K562 (cell line): ENCODE measurements around the gene RNU5D-1. TPM values are rescaled to one million over a fixed set of nuclear protein-coding genes. Genes with fewer than 3 reads are reported as not detected.

Experiments
- ARID1B ChIP-seq: fragments of 450-650 bp; IDR thresholded peaks from 2 replicates; pipeline ENCODE4 v1.6.1; 2016; ENCODE audit warnings: antibody characterized with exemption, mild to moderate bottlenecking, inconsistent platforms
- ATF1 ChIP-seq, 2 experiments: fragments of 450-650 bp in 1 of 2; IDR thresholded peaks; 2 replicates each; pipeline ENCODE4 v1.6.1; 2016; ENCODE audit warnings: missing compliant biosample characterization in 1 of 2, missing genetic modification characterization in 1 of 2
- ATF3 ChIP-seq, 2 experiments: fragments of 450-650 bp in 1 of 2; sonication (generic) in 1 of 2; formaldehyde crosslinking in 1 of 2; IDR thresholded peaks in 1 of 2; conservative IDR thresholded peaks in 1 of 2; 2 replicates each; pipeline versions ENCODE4 v1.6.1 to v1.8.1; 2016 to 2023; ENCODE audit warnings: mild to moderate bottlenecking in 2 of 2, moderate library complexity in 2 of 2, inconsistent platforms in 1 of 2, missing genetic modification reagents in 1 of 2
- BRD4 ChIP-seq: fragments of 200-600 bp; sonication (generic); IDR thresholded peaks from 2 replicates; pipeline ENCODE4 v1.6.1; 2017; ENCODE audit warnings: inconsistent platforms
- CXXC5 ChIP-seq: fragments of 250-450 bp; sonication (Bioruptor Pico); IDR thresholded peaks from 2 replicates; pipeline ENCODE4 v1.8.0; 2022; ENCODE audit warnings: inconsistent platforms, mild to moderate bottlenecking, moderate library complexity
- GTF2F1 ChIP-seq: IDR thresholded peaks from 2 replicates; pipeline ENCODE4 v1.6.1; 2011; ENCODE audit warnings: low read depth, low read length, improper control_type of control experiment
- HDAC1 ChIP-seq, 2 experiments: fragments of 450-650 bp; IDR thresholded peaks; 2 replicates each; pipeline ENCODE4 v1.6.1; 2016 to 2017; ENCODE audit warnings: inconsistent platforms in 1 of 2, mild to moderate bottlenecking in 1 of 2, moderate library complexity in 1 of 2
- KDM1A ChIP-seq, 2 experiments: fragments of 450-650 bp; IDR thresholded peaks; 2 replicates each; pipeline ENCODE4 v1.6.1; 2016; ENCODE audit warnings: mild to moderate bottlenecking in 2 of 2
- MTA3 ChIP-seq: fragments of 450-650 bp; formaldehyde crosslinking; IDR thresholded peaks from 2 replicates; pipeline ENCODE4 v1.6.1; 2017; ENCODE audit warnings: mild to moderate bottlenecking, borderline replicate concordance
- PATZ1 ChIP-seq: fragments of 250-450 bp; sonication (Bioruptor Pico); IDR thresholded peaks from 2 replicates; pipeline ENCODE4 v1.5.0; 2020; ENCODE audit warnings: mild to moderate bottlenecking, borderline replicate concordance
- POLR2G ChIP-seq: fragments of 200-400 bp; formaldehyde crosslinking; IDR thresholded peaks from 2 replicates; pipeline ENCODE4 v1.6.1; 2017; ENCODE audit warnings: low read depth, mild to moderate bottlenecking, antibody characterized with exemption, low read length, moderate library complexity
- RBM39 ChIP-seq: fragments of 200-400 bp; formaldehyde crosslinking; optimal IDR thresholded peaks from 2 replicates; pipeline ENCODE3; 2018; ENCODE audit warnings: low read depth, low read length
- SMAD4 ChIP-seq: fragments of 250-450 bp; sonication (Bioruptor Pico); conservative IDR thresholded peaks from 2 replicates; pipeline ENCODE4 v1.8.0; 2021; ENCODE audit warnings: inconsistent platforms, mild to moderate bottlenecking, moderate library complexity
- SMC3 ChIP-seq: conservative IDR thresholded peaks from 2 replicates; pipeline ENCODE4 v1.6.1; 2011; ENCODE audit warnings: low read depth, low read length, improper control_type of control experiment; ENCODE audit not compliant: insufficient read depth
- SREBF1 ChIP-seq: fragments of 150-350 bp; IDR thresholded peaks from 2 replicates; pipeline ENCODE4 v1.6.1; 2014; ENCODE audit warnings: antibody characterized with exemption, low read depth, low read length, borderline replicate concordance
- STAT5A ChIP-seq: IDR thresholded peaks from 2 replicates; pipeline ENCODE4 v1.6.1; 2012; ENCODE audit warnings: low read length, inconsistent platforms, borderline replicate concordance
- TAF7 ChIP-seq: fragments of 450-650 bp; IDR thresholded peaks from 2 replicates; pipeline ENCODE4 v1.6.1; 2016; ENCODE audit warnings: missing genetic modification characterization, missing compliant biosample characterization
- THAP12 ChIP-seq: fragments of 250-450 bp; sonication (Bioruptor Pico); IDR thresholded peaks from 2 replicates; pipeline ENCODE4 v1.9.0; 2021; ENCODE audit warnings: mild to moderate bottlenecking, inconsistent platforms
- ZBTB12 ChIP-seq: fragments of 250-450 bp; sonication (Bioruptor Pico); IDR thresholded peaks from 2 replicates; pipeline ENCODE4 v1.4.0; 2020
- ZC3H11A ChIP-seq: IDR thresholded peaks from 2 replicates; pipeline ENCODE4 v1.6.1; 2012; ENCODE audit warnings: low read depth, low read length, improper control_type of control experiment
- polyA plus RNA-seq, 8 experiments: library from polyadenylated mRNA; depleted of rRNA in 4 of 8; stranded (reverse) in 5 of 8; unstranded in 3 of 8; fragments of >200 nt; fragmentation: Nextera tagmentation in 2 of 8; fragmentation: Illumina TruSeq in 1 of 8; extraction: Ambion mirVana in 2 of 8; extraction: Trizol in 1 of 8; gene quantifications; 2 replicates each; pipeline versions ENCODE4 v1.2.1 to v1.2.3, GENCODE V29; 2011 to 2014; ENCODE audit warnings: inconsistent platforms in 1 of 8, missing spikeins in 1 of 8
- total RNA-seq, 7 experiments: library from RNA; depleted of rRNA in 6 of 7; stranded (reverse); fragments of >200 nt in 6 of 7; fragmentation: Illumina TruSeq in 2 of 7; extraction: Trizol in 2 of 7; gene quantifications; 2 replicates each; pipeline versions ENCODE4 v1.2.1 to v1.2.3, GENCODE V29; 2011 to 2021; ENCODE audit warnings: low replicate concordance in 1 of 7

The RNU5D-1 gene
- total and polyA plus RNA-seq, 9 of the 15 experiments (the other 6 are each of a cell fraction or from before 2014, with no cell fraction given), result under 0.01 TPM; not detected in 8

- peak; percentile 38; the same call in 1 of the 2 replicates for TF ChIP-seq ATF3 (IDR thresholded peaks at IDR 0.05)
- TF ChIP-seq ATF3 (CRISPR knock-in tag; conservative IDR thresholded peaks at IDR 0.05), result peak; percentile 93
- TF ChIP-seq ARID1B, result peak; percentile 74
- peak; percentile 24 to 84 for TF ChIP-seq HDAC1 (IDR thresholded peaks at IDR 0.05)
- TF ChIP-seq ZBTB12, result peak; percentile 72
- peak; percentile 84 for TF ChIP-seq SMAD4 (CRISPR knock-in tag)
- no peak; the same call in 1 of the 2 replicates for TF ChIP-seq SMC3
- peak; percentile 99 for TF ChIP-seq MTA3
- peak; percentile 99 for TF ChIP-seq THAP12 (CRISPR knock-in tag)
- peak; percentile 100 for TF ChIP-seq RBM39
- TF ChIP-seq CXXC5 (CRISPR knock-in tag), result peak; percentile 75
- peak; percentile 94 for TF ChIP-seq STAT5A
- TF ChIP-seq GTF2F1, result peak; percentile 100
- no peak; the same call in none of the 2 replicates for TF ChIP-seq ZC3H11A
- peak; percentile 65 to 72 for TF ChIP-seq KDM1A (IDR thresholded peaks at IDR 0.05)
- TF ChIP-seq POLR2G, result peak; percentile 93
- TF ChIP-seq ATF1 (CRISPR knock-in tag; IDR thresholded peaks at IDR 0.05), result no peak
- peak; percentile 83 for TF ChIP-seq ATF1 (tag; IDR thresholded peaks at IDR 0.05)
- peak; percentile 99 for TF ChIP-seq PATZ1 (CRISPR knock-in tag)
- peak; percentile 96 for TF ChIP-seq BRD4
- TF ChIP-seq TAF7 (tag), result peak; percentile 85
- no peak for TF ChIP-seq SREBF1
Measured at GRCh38 chr1:44721485-44722361, 9.2 kb downstream of the RNU5D-1 start (continued).
